Superior temporal gyrus (tissue), 1 donor: ENCODE measurements around the gene FOXF2.
A peak's percentile ranks its signal among the peaks of the same experiment; 100 is the strongest.

Experiments used
- DNase-seq: peaks from one replicate; pipeline ENCODE4 v3.0.0-alpha.2; 2016; ENCODE audit errors: extremely low spot score

The FOXF2 gene

GRCh38 chr6:1378065-1379016 lies 11.0 kb upstream of the FOXF2 start:
- no peak for DNase-seq

- DNase-seq: no peak
These were observed 10.2 kb upstream of the FOXF2 start for GRCh38 chr6:1379017-1379787.

GRCh38 chr6:1379788-1380147 lies 9.6 kb upstream of the FOXF2 start:
- no peak for DNase-seq

DNA sequence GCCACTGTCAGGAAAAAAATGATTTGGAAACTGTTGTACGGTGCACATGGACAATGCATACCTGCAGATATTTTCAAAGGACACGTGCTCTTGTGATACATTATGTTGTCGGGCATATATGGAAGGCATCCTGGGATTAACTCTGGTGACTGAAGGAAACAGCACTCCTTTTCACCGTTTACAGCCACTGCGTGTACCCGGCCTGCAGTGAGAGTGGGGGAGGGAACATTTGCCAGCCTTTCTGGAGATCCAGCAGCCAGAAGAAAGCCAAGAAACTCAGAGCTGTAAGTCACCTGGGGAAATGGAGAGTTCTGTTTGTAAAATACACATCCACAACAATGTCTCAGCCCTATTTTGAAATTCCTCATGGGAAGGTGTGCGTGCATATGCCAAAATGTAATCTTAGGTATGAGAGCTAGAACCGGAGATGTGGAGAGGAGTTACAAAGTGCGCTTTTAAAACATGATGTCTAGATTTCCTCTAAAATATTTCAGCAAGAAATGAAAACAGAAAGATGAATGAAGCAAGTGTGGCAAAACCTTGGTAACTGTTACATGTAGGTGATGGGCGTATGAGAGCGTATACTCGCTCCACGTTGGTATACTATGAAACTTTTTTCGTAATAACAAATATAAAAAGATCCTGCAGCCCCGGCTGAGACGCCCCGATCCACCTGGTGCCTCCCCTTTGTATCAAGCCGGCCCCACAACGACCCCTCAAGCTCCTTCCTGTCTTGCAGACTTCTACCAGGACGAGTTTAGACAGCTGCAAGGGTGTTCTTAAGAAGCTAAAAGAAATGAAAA lies 8.6 kb upstream of the FOXF2 start:
- DNase-seq: no peak

GRCh38 chr6:1381481-1382330 lies 7.7 kb upstream of the FOXF2 start:
- peak; percentile 61 for DNase-seq

- no peak for DNase-seq
These were observed 7.0 kb upstream of the FOXF2 start for GRCh38 chr6:1382331-1382882.

DNA sequence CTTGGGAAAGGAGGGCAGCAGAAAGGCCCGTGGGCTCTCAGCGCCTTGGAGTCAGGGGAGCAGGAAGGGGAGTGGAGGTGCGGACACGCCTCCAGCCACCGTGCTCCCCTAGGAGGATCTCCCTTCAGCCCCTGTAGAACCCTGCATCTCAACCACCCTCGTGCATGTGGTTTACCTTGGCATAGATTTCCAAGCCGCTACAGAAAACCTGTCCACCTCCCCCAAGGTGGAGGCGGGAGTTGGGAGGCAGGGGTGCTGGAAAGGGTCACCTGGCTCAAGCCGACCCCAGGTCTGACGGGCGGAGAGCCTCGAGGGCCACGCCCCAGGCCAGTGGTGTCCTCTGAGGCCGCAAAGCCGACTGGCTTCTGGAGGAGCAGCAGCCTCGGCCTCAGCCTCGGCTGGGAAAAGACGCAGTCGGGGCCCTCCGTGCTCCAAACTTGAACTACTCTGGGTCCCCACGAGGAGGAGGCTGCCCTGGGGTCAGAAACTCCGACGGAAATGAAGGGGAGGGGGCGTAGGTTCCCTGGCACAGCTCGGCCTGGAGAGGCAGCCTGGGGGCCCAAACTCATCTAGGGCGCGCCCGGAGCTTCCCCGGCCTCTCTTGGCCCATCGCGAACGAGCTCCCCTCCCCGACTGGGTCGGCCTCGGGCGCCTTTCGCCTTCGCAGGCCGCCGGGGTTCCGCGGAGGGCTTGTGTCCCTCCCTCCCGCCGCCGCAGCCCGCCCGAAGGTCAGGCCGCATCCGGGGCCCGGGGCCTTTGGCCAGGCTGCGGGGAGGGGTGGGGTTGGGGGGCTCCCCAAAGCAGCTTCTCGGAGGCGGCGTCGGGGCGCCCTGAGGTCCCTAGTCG lies 6.3 kb upstream of the FOXF2 start:
- DNase-seq: no peak

DNA sequence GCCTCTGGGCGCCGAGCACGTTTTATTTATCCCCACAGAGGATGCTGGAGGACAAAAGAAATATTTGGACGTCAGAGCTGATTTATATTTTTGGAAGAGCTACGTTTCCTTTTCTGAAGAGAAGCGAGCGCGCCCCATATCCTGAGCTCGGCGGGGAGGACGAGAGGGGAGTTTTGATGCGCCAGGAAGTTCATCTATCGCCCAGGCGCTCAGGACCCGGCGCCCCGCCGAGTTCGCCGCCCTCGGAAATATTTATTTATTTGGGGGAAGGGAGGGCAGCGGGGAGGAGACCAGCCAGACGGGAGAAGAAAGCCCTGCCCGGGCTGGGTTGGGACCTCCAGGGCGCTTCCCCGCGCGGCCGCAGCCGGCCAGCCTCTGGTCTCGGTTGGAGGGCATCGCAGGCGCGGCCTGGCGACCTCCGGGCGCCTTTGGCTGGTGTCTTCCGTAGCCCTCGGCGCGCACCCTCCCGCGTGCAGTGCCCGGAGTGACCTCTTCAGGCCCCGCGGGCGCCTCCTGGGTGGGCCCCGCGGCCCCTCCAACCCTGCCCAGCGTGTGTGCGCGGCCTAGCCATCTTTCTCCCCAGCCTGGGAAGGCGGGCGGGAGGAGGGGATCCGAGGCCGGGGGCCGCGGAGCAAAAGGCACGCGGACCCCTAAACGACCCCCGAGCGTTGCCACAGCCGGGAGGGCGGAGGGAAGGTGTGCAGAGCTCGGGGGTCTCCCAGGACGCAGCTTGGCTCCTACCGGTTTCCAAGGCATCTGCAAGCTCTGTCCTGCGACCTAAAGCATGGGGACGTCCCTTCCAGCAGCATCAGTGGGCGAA lies 5.4 kb upstream of the FOXF2 start:
- DNase-seq: no peak

- DNase-seq: no peak
These were observed 4.7 kb upstream of the FOXF2 start for GRCh38 chr6:1384549-1385128.

DNA sequence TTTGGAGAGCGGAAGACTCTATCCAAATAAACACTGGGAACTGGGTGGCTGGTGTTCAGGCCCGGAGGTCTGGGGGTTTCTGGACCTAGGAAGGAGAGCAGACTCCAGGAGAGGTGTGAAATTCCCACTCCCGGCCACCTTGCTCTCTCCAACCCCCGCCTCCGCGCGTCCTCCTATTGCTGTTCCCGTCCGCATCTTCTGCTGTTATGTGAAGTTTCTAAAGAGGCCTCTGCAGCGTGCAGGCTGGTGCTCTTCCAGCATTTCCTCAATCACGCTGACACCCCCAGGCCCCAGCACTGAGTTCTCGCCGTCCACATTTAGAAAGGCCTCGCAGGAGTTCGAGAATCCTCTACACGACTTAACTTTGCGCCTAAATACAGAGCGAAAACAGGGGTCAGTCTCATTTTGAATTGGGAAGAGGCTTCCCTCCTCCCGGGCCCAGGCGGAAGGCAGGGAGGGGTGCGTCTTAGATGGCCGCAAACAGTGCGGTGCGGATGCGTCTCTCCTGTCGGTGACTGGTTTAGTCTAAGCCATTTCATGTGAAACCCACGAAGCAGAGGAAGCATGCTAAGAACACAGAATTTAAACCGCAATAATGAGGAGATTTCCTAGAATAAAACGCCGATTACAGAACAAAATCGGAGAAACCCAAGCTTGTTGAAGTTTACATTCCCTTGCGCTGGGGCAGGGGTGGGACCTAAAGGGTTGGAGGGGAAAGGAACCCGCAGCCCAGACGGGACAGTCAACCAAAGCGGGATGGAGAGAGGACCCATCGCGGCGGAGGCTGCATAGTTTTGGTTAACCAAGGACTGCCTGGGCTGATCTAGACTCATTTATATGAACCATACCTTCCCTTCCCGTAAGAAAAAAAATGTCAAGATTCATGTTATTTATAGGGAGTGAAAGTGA lies 4.0 kb upstream of the FOXF2 start:
- DNase-seq: no peak

DNA sequence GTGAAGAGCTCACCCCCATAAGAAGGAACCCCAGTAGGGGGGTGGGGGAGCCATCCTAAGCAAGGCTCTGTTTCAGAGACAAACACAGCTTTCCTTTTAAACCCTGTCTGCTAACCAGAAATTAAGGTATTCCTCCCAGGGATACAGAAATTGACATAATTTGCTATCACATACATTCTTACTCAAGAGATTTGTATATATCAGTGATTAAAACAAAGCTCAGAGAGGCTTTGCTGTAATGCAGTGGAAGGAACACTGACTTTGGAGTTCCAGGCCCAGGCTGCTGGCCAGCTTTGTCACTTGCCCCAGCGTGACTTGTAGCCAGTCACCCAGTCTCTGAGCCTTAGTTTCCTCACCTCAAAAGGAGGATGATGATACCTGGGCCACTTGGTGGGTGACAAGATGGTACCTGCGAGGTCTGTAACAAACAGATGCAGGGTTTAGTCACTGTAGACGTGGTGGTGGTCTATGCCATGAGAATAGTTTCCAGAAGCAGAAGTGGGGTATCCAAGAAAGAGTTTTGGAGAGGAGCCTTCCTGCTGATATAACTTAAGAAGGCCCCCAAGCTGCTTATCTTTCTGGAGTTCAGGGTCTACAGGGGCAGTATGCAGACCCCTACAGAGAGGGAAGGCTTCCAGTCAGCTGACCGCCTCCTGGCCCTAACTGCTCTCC lies 3.2 kb upstream of the FOXF2 start:
- DNase-seq: no peak

- no peak for DNase-seq
These were observed 1.9 kb upstream of the FOXF2 start for GRCh38 chr6:1387538-1387875.

- DNase-seq: no peak
These were observed 1.3 kb upstream of the FOXF2 start for GRCh38 chr6:1387876-1388629.

GRCh38 chr6:1388630-1389368 lies 577 bp upstream of the FOXF2 start:
- DNase-seq: no peak

DNA sequence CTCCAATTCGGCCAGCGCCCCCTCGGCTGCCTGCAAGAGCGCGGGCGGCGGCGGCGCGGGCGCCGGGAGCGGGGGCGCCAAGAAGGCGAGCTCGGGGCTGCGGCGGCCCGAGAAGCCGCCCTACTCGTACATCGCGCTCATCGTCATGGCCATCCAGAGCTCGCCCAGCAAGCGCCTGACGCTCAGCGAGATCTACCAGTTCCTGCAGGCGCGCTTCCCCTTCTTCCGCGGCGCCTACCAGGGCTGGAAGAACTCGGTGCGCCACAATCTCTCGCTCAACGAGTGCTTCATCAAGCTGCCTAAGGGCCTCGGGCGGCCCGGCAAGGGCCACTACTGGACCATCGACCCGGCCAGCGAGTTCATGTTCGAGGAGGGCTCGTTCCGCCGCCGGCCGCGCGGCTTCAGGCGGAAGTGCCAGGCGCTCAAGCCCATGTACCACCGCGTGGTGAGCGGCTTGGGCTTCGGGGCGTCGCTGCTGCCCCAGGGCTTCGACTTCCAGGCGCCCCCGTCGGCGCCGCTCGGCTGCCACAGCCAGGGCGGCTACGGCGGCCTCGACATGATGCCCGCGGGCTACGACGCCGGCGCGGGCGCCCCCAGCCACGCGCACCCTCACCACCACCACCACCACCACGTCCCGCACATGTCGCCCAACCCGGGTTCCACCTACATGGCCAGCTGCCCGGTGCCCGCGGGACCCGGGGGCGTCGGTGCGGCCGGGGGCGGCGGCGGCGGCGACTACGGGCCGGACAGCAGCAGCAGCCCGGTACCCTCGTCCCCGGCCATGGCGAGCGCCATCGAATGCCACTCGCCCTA lies 963 bp downstream of the FOXF2 start:
- no peak for DNase-seq
